H1 (cell line): ENCODE measurements around the gene MPDZ. TPM values are rescaled to one million over a fixed set of nuclear protein-coding genes. Genes with fewer than 3 reads are reported as not detected.

Experiments used
- CTCF ChIA-PET: fragments of 300-600 bp; sonication (Branson Sonifier 250); formaldehyde crosslinking; loops from one replicate; lab custom pipeline; 2021; ENCODE audit not compliant: partially characterized antibody; lab: Charles Lee
- POLR2A ChIA-PET: fragments of 300-600 bp; sonication (Branson Sonifier 250); formaldehyde crosslinking; loops from one replicate; lab custom pipeline; 2021; ENCODE audit warnings: inconsistent platforms; ENCODE audit not compliant: partially characterized antibody; lab: Charles Lee
- DNase-seq, 2 experiments: peaks; one replicate each; pipeline versions ENCODE4 v3.0.0 to v3.0.0-alpha.2; 2010 to 2022; ENCODE audit warnings: low spot score in 2 of 2, low read depth in 1 of 2, mixed read lengths in 1 of 2
- FAIRE-seq: peaks from 2 replicates; lab custom pipeline; 2011; peaks lifted over from hg19 to GRCh38; lab: Jason Lieb, UNC
- H2AFZ ChIP-seq: 2 replicates; pipeline ENCODE4 v1.8.1; 2012; ENCODE audit warnings: low read length, inconsistent platforms
- H2AK5ac ChIP-seq: 2 replicates; pipeline ENCODE4 v1.6.1; 2013; ENCODE audit warnings: low read depth, low read length
- H2BK120ac ChIP-seq: replicated peaks from 2 replicates; pipeline ENCODE3; 2013; ENCODE audit warnings: low read depth, low read length, inconsistent platforms
- H2BK12ac ChIP-seq: 2 replicates; pipeline ENCODE4 v1.6.1; 2013; ENCODE audit warnings: low read depth, low read length
- H2BK15ac ChIP-seq: 2 replicates; pipeline ENCODE4 v1.6.1; 2013; ENCODE audit warnings: low read length
- H2BK20ac ChIP-seq: 2 replicates; pipeline ENCODE4 v1.6.1; 2013; ENCODE audit warnings: low read length
- H2BK5ac ChIP-seq: 2 replicates; pipeline ENCODE4 v1.6.1; 2013; ENCODE audit warnings: low read depth, low read length
- H3K14ac ChIP-seq: 2 replicates; pipeline ENCODE4 v1.6.1; 2013; ENCODE audit warnings: inconsistent platforms; ENCODE audit not compliant: insufficient read length
- H3K18ac ChIP-seq: 2 replicates; pipeline ENCODE4 v1.6.1; 2013; ENCODE audit warnings: low read length; ENCODE audit errors: extremely low read depth
- H3K23ac ChIP-seq: 2 replicates; pipeline ENCODE4 v1.6.1; 2013; ENCODE audit warnings: inconsistent platforms; ENCODE audit not compliant: insufficient read length
- H3K23me2 ChIP-seq: 2 replicates; pipeline ENCODE4 v1.6.1; 2013; ENCODE audit warnings: low read depth, low read length
- H3K27ac ChIP-seq: 2 replicates; pipeline ENCODE4 v1.6.1; 2011; ENCODE audit warnings: low read depth, low read length, inconsistent platforms
- H3K27me3 ChIP-seq, 4 experiments: replicated peaks in 1 of 4; 1 replicate in 1 of 4; 2 replicates in 3 of 4; pipeline versions ENCODE4 v1.6.1 to v1.8.1; 2011 to 2013; ENCODE audit warnings: low read length in 3 of 4, mild to moderate bottlenecking in 3 of 4, inconsistent platforms in 2 of 4, mixed read lengths in 2 of 4, moderate library complexity in 1 of 4; ENCODE audit not compliant: control insufficient read depth in 3 of 4, insufficient read depth in 3 of 4; ENCODE audit errors: extremely low read depth in 1 of 4
- H3K36me3 ChIP-seq, 4 experiments: 2 replicates each; pipeline versions ENCODE4 v1.6.1 to v1.8.1; 2011 to 2013; ENCODE audit warnings: mild to moderate bottlenecking in 4 of 4, low read length in 3 of 4, moderate library complexity in 2 of 4, control low read depth in 1 of 4, inconsistent platforms in 1 of 4; ENCODE audit not compliant: insufficient read depth in 4 of 4, control insufficient read depth in 2 of 4
- H3K4ac ChIP-seq: replicated peaks from 2 replicates; pipeline ENCODE3; 2013; ENCODE audit warnings: low read length, low read depth, mixed read lengths, inconsistent platforms; ENCODE audit not compliant: insufficient read length
- H3K4me1 ChIP-seq, 4 experiments: replicated peaks in 1 of 4; 1 replicate in 1 of 4; 2 replicates in 3 of 4; pipeline versions ENCODE4 v1.6.1 to v1.8.1; 2011 to 2013; ENCODE audit warnings: low read length in 3 of 4, inconsistent platforms in 2 of 4, mixed read lengths in 1 of 4; ENCODE audit not compliant: insufficient read depth in 4 of 4, control insufficient read depth in 3 of 4
- H3K4me2 ChIP-seq, 2 experiments: 2 replicates each; pipeline versions ENCODE4 v1.6.1 to v1.8.1; 2011 to 2013; ENCODE audit warnings: low read depth in 2 of 2, low read length in 2 of 2, control low read depth in 1 of 2, inconsistent platforms in 1 of 2, mild to moderate bottlenecking in 1 of 2; ENCODE audit not compliant: insufficient read depth in 1 of 2
- H3K4me3 ChIP-seq, 4 experiments: fragments of 200-600, 300-600 bp in 1 of 4; sonication (generic), shearing (Covaris generic), sonication (Bioruptor Twin) in 1 of 4; 2 replicates each; pipeline versions ENCODE4 v1.5.1 to v1.8.1; 2011 to 2016; ENCODE audit warnings: low read length in 4 of 4, low read depth in 3 of 4, control low read depth in 2 of 4, inconsistent platforms in 2 of 4, mild to moderate bottlenecking in 2 of 4, mixed read lengths in 1 of 4, moderate library complexity in 1 of 4; ENCODE audit not compliant: insufficient read depth in 2 of 4; ENCODE audit errors: extremely low read depth in 1 of 4
- H3K56ac ChIP-seq: replicated peaks from 2 replicates; pipeline ENCODE3; 2013; ENCODE audit warnings: low read depth, mild to moderate bottlenecking, mixed read lengths, low read length, inconsistent platforms; ENCODE audit not compliant: insufficient read length
- H3K79me1 ChIP-seq: 2 replicates; pipeline ENCODE4 v1.6.1; 2013; ENCODE audit warnings: low read depth, low read length, control low read depth
- H3K79me2 ChIP-seq, 2 experiments: 2 replicates each; pipeline versions ENCODE4 v1.6.1 to v1.8.1; 2012 to 2013; ENCODE audit warnings: low read length in 2 of 2, mild to moderate bottlenecking in 2 of 2, inconsistent platforms in 1 of 2; ENCODE audit not compliant: insufficient read depth in 2 of 2, control insufficient read depth in 1 of 2
- H3K9ac ChIP-seq, 4 experiments: replicated peaks in 1 of 4; 1 replicate in 1 of 4; 2 replicates in 3 of 4; pipeline versions ENCODE4 v1.6.1 to v1.8.1; 2011 to 2013; ENCODE audit warnings: low read depth in 3 of 4, low read length in 3 of 4, control low read depth in 2 of 4, mild to moderate bottlenecking in 2 of 4, moderate library complexity in 2 of 4, inconsistent platforms in 1 of 4; ENCODE audit errors: extremely low read depth in 1 of 4
- H3K9me3 ChIP-seq, 2 experiments: 2 replicates each; pipeline versions ENCODE4 v1.6.1 to v1.8.1; 2012 to 2013; ENCODE audit warnings: mild to moderate bottlenecking in 2 of 2, moderate library complexity in 2 of 2, control low read depth in 1 of 2, inconsistent platforms in 1 of 2, low read depth in 1 of 2, low read length in 1 of 2, mixed read lengths in 1 of 2; ENCODE audit not compliant: insufficient read depth in 2 of 2
- H4K20me1 ChIP-seq, 2 experiments: replicated peaks in 1 of 2; 2 replicates each; pipeline versions ENCODE3 to v1.8.1; 2011 to 2013; ENCODE audit warnings: inconsistent platforms in 2 of 2, low read length in 2 of 2, mild to moderate bottlenecking in 1 of 2; ENCODE audit not compliant: insufficient read depth in 2 of 2, control insufficient read depth in 1 of 2
- H4K5ac ChIP-seq: 2 replicates; pipeline ENCODE4 v1.6.1; 2013; ENCODE audit warnings: low read length, low read depth, mixed read lengths, inconsistent platforms; ENCODE audit not compliant: insufficient read length
- H4K8ac ChIP-seq: 2 replicates; pipeline ENCODE4 v1.8.0; 2013; ENCODE audit warnings: mild to moderate bottlenecking, moderate library complexity, low read length, inconsistent platforms; ENCODE audit not compliant: insufficient read depth; ENCODE audit errors: extremely low read depth
- H4K91ac ChIP-seq: replicated peaks from 2 replicates; pipeline ENCODE3; 2013; ENCODE audit warnings: low read length, mixed read lengths, inconsistent platforms; ENCODE audit not compliant: insufficient read length
- BRCA1 ChIP-seq: IDR thresholded peaks from 2 replicates; pipeline ENCODE4 v1.6.1; 2012; ENCODE audit warnings: low read depth, low read length, improper control_type of control experiment
- CTBP2 ChIP-seq: IDR thresholded peaks from 2 replicates; pipeline ENCODE4 v1.7.0; 2011; ENCODE audit warnings: borderline replicate concordance, mild to moderate bottlenecking, moderate library complexity, mixed read lengths, low read length; ENCODE audit not compliant: insufficient read depth, insufficient read length
- EP300 ChIP-seq, 2 experiments: IDR thresholded peaks; 1 replicate in 1 of 2; 2 replicates in 1 of 2; pipeline ENCODE4 v1.6.1; 2011 to 2012; ENCODE audit warnings: low read depth in 2 of 2, low read length in 2 of 2, mild to moderate bottlenecking in 2 of 2, borderline replicate concordance in 1 of 2, inconsistent platforms in 1 of 2, moderate library complexity in 1 of 2
- EZH2 ChIP-seq: fragments of 200-600 bp; sonication (generic); IDR thresholded peaks from 2 replicates; pipeline ENCODE4 v1.7.1; 2012; ENCODE audit warnings: low read depth, mild to moderate bottlenecking, moderate library complexity, low read length, inconsistent platforms; ENCODE audit not compliant: severe bottlenecking
- GABPA ChIP-seq: IDR thresholded peaks from 2 replicates; pipeline ENCODE4 v1.6.1; 2011; ENCODE audit warnings: mild to moderate bottlenecking, low read length, moderate library complexity, borderline replicate concordance; ENCODE audit not compliant: insufficient read depth
- HDAC6 ChIP-seq: IDR thresholded peaks from one replicate; pipeline ENCODE4 v1.7.1; 2012; ENCODE audit warnings: low read depth, mild to moderate bottlenecking, inconsistent platforms, low read length, moderate library complexity
- KDM1A ChIP-seq: fragments of 200-600, 300-600 bp; sonication (generic); IDR thresholded peaks from 2 replicates; pipeline ENCODE4 v1.7.1; 2016; ENCODE audit warnings: mild to moderate bottlenecking, low read length, borderline replicate concordance
- MAFK ChIP-seq: IDR thresholded peaks from 2 replicates; pipeline ENCODE4 v1.6.1; 2012; ENCODE audit warnings: low read depth, mild to moderate bottlenecking, improper control_type of control experiment, low read length
- POU5F1 ChIP-seq: IDR thresholded peaks from 2 replicates; pipeline ENCODE4 v1.6.1; 2011; ENCODE audit warnings: low read depth, mild to moderate bottlenecking, low read length, moderate library complexity
- SAP30 ChIP-seq: fragments of 300-600 bp; sonication (generic); IDR thresholded peaks from 2 replicates; pipeline ENCODE4 v1.7.1; 2012; ENCODE audit warnings: low read length, moderate library complexity, mild to moderate bottlenecking, inconsistent platforms; ENCODE audit not compliant: insufficient read depth, insufficient replicate concordance
- SRF ChIP-seq: IDR thresholded peaks from 2 replicates; pipeline ENCODE4 v1.6.1; 2011; ENCODE audit warnings: mild to moderate bottlenecking, low read depth, low read length, moderate library complexity
- TCF12 ChIP-seq: IDR thresholded peaks from 2 replicates; pipeline ENCODE4 v1.6.1; 2011; ENCODE audit warnings: low read depth, mild to moderate bottlenecking, low read length
- YY1 ChIP-seq: IDR thresholded peaks from 2 replicates; pipeline ENCODE4 v1.6.1; 2011; ENCODE audit warnings: low read depth, mild to moderate bottlenecking, low read length
- WGBS, 2 experiments: shearing (Covaris generic) in 1 of 2; methylation state at CpG; one replicate each; pipeline versions ENCODE4 v1.1.6 to v1.1.7; 2013 to 2015; ENCODE audit warnings: low lambda C conversion rate in 2 of 2, mixed read lengths in 2 of 2, inconsistent platforms in 1 of 2, low coverage in 1 of 2, missing lambda C conversion rate in 1 of 2; ENCODE audit not compliant: insufficient replicate concordance in 2 of 2, insufficient coverage in 1 of 2, insufficient read length in 1 of 2; ENCODE audit errors: extremely low coverage in 1 of 2, missing lambda C conversion rate in 1 of 2; 5-methylcytosine and 5-hydroxymethylcytosine counted together
- polyA plus RNA-seq, 7 experiments: library from polyadenylated mRNA; depleted of rRNA in 3 of 7; stranded (reverse) in 5 of 7; unstranded in 2 of 7; fragments of >200 nt in 5 of 7; fragments of 200-250 nt in 2 of 7; gene quantifications; 1 replicate in 5 of 7; 2 replicates in 1 of 7; 4 replicates in 1 of 7; pipeline versions ENCODE4 v1.2.1 to v1.2.3, GENCODE V29; 2011 to 2013; ENCODE audit warnings: missing spikeins in 2 of 7, mixed read lengths in 2 of 7
- total RNA-seq: library from RNA; stranded (reverse); fragmentation: NEBNext Ultra II Directional; extraction: Animal tissue kit (Norgen Biotek cat#: 25700); gene quantifications from 2 replicates; pipeline ENCODE4 v1.2.1, GENCODE V29; 2021
- TF ChIP-seq, protein P1 (sequence below): IDR thresholded peaks from 2 replicates; pipeline ENCODE4 v1.6.1; 2012; ENCODE audit warnings: inconsistent platforms

Gene MPDZ
- total and polyA plus RNA-seq, 2 of the 8 experiments (the other 6 are each of a cell fraction or from before 2014, with no cell fraction given), result 14.6 to 39.4 TPM

DNA sequence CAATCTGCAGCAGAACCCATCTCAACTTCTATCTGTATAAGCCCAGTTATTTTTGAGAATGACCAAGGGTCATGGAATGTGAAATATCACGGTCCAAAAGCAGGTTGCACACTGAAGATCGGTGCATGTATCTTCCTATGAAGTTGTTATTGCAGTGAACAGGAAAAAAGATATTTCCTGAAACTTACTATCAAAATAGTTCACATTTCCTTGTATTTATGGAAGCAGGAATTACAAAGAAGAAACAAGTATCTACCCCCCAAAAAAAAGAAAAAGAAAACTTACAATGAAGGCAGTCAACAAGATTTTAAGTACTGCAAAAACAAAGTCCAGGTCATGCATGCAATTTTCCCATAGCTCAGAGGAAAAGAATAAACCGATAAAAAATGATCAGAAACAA is 70.0 kb downstream of the MPDZ start:
- Histone ChIP-seq H2BK12ac (no peak overlapping the region), H4K8ac (no peak overlapping the region), H3K36me3 (peaks cover 0 to 9% (median 4%) of the 10 kb centered on the region in 4 experiments; a peak in 4 of 8 replicates), H4K91ac (no peak overlapping the region), H3K9me3 (no peaks in the 10 kb centered on the region), H2BK5ac (no peak overlapping the region), H3K23me2 (no peaks in the 10 kb centered on the region), H3K27ac (no peak overlapping the region), H3K14ac (no peak overlapping the region), H2AK5ac (no peak overlapping the region), H3K4me1 (no peaks in the 10 kb centered on the region), H3K4me2 (no peak overlapping the region), H2BK20ac (no peak overlapping the region), H3K9ac (no peak overlapping the region), H3K4ac (no peak overlapping the region), H3K79me2 (no peaks in the 10 kb centered on the region), H2AFZ (no peak overlapping the region), H3K56ac (no peak overlapping the region), H2BK15ac (no peak overlapping the region), H3K27me3 (no peaks in the 10 kb centered on the region), H3K18ac (no peak overlapping the region), H4K20me1 (no peaks in the 10 kb centered on the region), H4K5ac (no peak overlapping the region), H3K79me1 (no peaks in the 10 kb centered on the region), H3K23ac (no peak overlapping the region), H2BK120ac (no peak overlapping the region), H3K4me3 (no peak overlapping the region)
- WGBS, 2 experiments, result 83% methylated on average over 3 of the region's 3 CpGs; no CpG with 5 or more reads in 1 of the 2 experiments
- DNase-seq (no peak), FAIRE-seq (no peak)
- POLR2A ChIA-PET, result no interaction called here
- CTCF ChIA-PET, result no interaction called here
- TF ChIP-seq BRCA1 (no peak), TCF12 (no peak), GABPA (no peak), HDAC6 (no peak), MAFK (no peak), SRF (no peak), CTBP2 (no peak), EP300 (IDR thresholded peaks at IDR 0.05; ENCODE audit: borderline replicate concordance in 1 of 2, low read depth in 2 of 2, low read length in 2 of 2) (no peak), KDM1A (no peak), SAP30 (no peak), POU5F1 (no peak), EZH2 (no peak), YY1 (no peak)
- TF ChIP-seq, protein P1, sequence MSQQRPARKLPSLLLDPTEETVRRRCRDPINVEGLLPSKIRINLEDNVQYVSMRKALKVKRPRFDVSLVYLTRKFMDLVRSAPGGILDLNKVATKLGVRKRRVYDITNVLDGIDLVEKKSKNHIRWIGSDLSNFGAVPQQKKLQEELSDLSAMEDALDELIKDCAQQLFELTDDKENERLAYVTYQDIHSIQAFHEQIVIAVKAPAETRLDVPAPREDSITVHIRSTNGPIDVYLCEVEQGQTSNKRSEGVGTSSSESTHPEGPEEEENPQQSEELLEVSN, result no peak
